ENCODE measurements around the gene GTF2E1. TPM values are rescaled to one million over a fixed set of nuclear protein-coding genes. Genes with fewer than 3 reads are reported as not detected.

GTF2E1 gene
- total RNA-seq, 1 experiment from 2014 or later: 78.0 TPM

DNA sequence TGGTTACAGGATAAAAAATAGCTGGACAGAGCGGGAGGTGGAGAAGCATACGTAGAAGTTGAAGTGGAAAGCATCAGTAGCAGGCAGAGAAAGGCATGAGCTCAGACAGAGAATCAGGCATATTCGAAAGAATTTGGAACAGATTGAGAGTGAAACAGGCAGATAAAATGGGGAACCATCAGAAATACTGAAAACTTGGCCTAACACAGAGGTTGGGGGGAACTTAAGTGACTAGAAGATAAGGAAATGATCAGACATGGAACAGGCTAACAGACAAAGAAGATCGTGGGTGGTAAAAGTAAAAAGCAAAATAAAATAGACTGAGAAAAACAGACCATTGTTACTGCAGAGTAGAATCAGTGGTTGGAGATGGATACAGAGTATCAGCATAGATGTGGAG lies 32.9 kb downstream of the GTF2E1 start (continued):
- TF ChIP-seq, protein P1, sequence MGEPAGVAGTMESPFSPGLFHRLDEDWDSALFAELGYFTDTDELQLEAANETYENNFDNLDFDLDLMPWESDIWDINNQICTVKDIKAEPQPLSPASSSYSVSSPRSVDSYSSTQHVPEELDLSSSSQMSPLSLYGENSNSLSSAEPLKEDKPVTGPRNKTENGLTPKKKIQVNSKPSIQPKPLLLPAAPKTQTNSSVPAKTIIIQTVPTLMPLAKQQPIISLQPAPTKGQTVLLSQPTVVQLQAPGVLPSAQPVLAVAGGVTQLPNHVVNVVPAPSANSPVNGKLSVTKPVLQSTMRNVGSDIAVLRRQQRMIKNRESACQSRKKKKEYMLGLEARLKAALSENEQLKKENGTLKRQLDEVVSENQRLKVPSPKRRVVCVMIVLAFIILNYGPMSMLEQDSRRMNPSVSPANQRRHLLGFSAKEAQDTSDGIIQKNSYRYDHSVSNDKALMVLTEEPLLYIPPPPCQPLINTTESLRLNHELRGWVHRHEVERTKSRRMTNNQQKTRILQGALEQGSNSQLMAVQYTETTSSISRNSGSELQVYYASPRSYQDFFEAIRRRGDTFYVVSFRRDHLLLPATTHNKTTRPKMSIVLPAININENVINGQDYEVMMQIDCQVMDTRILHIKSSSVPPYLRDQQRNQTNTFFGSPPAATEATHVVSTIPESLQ (CRISPR knock-in tag; IDR thresholded peaks at IDR 0.05): no peak
- TF ChIP-seq ZNF219 (CRISPR knock-in tag; IDR thresholded peaks at IDR 0.05; ENCODE audit: borderline replicate concordance) (no peak), SMAD4 (CRISPR knock-in tag; IDR thresholded peaks at IDR 0.05) (no peak), NR2C2 (CRISPR knock-in tag; IDR thresholded peaks at IDR 0.05) (no peak)
- TF ChIP-seq, protein P2, sequence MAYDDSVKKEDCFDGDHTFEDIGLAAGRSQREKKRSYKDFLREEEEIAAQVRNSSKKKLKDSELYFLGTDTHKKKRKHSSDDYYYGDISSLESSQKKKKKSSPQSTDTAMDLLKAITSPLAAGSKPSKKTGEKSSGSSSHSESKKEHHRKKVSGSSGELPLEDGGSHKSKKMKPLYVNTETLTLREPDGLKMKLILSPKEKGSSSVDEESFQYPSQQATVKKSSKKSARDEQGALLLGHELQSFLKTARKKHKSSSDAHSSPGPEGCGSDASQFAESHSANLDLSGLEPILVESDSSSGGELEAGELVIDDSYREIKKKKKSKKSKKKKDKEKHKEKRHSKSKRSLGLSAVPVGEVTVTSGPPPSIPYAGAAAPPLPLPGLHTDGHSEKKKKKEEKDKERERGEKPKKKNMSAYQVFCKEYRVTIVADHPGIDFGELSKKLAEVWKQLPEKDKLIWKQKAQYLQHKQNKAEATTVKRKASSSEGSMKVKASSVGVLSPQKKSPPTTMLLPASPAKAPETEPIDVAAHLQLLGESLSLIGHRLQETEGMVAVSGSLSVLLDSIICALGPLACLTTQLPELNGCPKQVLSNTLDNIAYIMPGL (CRISPR knock-in tag; IDR thresholded peaks at IDR 0.05): no peak

DNA sequence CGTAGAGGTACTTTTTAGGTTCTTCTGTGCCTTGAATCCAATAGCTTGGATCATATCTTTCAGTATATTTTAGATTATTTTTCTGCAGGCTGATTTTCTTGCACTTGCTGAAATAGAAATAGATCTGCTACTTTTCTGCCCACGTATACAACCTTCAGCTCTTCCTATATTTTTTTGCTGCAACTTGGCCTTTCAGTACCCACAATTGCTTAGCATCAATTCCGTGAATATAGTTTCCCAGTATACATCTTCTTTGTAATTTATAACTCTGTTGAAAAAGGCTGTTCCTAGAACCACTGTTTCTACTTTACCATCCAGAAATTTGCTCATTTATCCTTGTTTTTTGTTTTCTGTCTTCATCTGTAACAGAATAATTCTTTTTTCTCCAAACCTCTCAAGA lies 36.2 kb downstream of the GTF2E1 start:
- Mint-ChIP-seq H3K9me3 (no peaks in the 10 kb centered on the region), H3K4me3 (no peak overlapping the region), H3K27ac (no peak overlapping the region), H3K27me3 (ENCODE audit: low read depth) (no peaks in the 10 kb centered on the region), H3K4me1 (no peaks in the 10 kb centered on the region), H3K36me3 (peaks cover 33% of the 10 kb centered on the region)
- DNase-seq (ENCODE audit: low spot score): no peak
- ChIA-PET CTCF (no interaction called here), POLR2A (no interaction called here)
- TF ChIP-seq, protein P3, sequence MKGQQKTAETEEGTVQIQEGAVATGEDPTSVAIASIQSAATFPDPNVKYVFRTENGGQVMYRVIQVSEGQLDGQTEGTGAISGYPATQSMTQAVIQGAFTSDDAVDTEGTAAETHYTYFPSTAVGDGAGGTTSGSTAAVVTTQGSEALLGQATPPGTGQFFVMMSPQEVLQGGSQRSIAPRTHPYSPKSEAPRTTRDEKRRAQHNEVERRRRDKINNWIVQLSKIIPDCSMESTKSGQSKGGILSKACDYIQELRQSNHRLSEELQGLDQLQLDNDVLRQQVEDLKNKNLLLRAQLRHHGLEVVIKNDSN (CRISPR knock-in tag; IDR thresholded peaks at IDR 0.05): no peak
- TF ChIP-seq RELA (CRISPR knock-in tag; IDR thresholded peaks at IDR 0.05; ENCODE audit: borderline replicate concordance) (no peak), CREM (CRISPR knock-in tag; IDR thresholded peaks at IDR 0.05) (no peak), ZNF121 (CRISPR knock-in tag; IDR thresholded peaks at IDR 0.05) (no peak), HMGA2 (CRISPR knock-in tag; IDR thresholded peaks at IDR 0.05) (no peak), MYBL2 (CRISPR knock-in tag; IDR thresholded peaks at IDR 0.05) (no peak)
- TF ChIP-seq, protein P4, sequence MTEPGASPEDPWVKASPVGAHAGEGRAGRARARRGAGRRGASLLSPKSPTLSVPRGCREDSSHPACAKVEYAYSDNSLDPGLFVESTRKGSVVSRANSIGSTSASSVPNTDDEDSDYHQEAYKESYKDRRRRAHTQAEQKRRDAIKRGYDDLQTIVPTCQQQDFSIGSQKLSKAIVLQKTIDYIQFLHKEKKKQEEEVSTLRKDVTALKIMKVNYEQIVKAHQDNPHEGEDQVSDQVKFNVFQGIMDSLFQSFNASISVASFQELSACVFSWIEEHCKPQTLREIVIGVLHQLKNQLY (CRISPR knock-in tag; IDR thresholded peaks at IDR 0.05): no peak
- TF ChIP-seq, protein P5, sequence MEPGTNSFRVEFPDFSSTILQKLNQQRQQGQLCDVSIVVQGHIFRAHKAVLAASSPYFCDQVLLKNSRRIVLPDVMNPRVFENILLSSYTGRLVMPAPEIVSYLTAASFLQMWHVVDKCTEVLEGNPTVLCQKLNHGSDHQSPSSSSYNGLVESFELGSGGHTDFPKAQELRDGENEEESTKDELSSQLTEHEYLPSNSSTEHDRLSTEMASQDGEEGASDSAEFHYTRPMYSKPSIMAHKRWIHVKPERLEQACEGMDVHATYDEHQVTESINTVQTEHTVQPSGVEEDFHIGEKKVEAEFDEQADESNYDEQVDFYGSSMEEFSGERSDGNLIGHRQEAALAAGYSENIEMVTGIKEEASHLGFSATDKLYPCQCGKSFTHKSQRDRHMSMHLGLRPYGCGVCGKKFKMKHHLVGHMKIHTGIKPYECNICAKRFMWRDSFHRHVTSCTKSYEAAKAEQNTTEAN (CRISPR knock-in tag; IDR thresholded peaks at IDR 0.05): no peak
- TF ChIP-seq, protein P6, sequence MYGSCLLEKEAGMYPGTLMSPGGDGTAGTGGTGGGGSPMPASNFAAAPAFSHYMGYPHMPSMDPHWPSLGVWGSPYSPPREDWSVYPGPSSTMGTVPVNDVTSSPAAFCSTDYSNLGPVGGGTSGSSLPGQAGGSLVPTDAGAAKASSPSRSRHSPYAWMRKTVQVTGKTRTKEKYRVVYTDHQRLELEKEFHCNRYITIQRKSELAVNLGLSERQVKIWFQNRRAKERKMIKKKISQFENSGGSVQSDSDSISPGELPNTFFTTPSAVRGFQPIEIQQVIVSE (CRISPR knock-in tag; IDR thresholded peaks at IDR 0.05; ENCODE audit: borderline replicate concordance): no peak
- TF ChIP-seq, protein P7, sequence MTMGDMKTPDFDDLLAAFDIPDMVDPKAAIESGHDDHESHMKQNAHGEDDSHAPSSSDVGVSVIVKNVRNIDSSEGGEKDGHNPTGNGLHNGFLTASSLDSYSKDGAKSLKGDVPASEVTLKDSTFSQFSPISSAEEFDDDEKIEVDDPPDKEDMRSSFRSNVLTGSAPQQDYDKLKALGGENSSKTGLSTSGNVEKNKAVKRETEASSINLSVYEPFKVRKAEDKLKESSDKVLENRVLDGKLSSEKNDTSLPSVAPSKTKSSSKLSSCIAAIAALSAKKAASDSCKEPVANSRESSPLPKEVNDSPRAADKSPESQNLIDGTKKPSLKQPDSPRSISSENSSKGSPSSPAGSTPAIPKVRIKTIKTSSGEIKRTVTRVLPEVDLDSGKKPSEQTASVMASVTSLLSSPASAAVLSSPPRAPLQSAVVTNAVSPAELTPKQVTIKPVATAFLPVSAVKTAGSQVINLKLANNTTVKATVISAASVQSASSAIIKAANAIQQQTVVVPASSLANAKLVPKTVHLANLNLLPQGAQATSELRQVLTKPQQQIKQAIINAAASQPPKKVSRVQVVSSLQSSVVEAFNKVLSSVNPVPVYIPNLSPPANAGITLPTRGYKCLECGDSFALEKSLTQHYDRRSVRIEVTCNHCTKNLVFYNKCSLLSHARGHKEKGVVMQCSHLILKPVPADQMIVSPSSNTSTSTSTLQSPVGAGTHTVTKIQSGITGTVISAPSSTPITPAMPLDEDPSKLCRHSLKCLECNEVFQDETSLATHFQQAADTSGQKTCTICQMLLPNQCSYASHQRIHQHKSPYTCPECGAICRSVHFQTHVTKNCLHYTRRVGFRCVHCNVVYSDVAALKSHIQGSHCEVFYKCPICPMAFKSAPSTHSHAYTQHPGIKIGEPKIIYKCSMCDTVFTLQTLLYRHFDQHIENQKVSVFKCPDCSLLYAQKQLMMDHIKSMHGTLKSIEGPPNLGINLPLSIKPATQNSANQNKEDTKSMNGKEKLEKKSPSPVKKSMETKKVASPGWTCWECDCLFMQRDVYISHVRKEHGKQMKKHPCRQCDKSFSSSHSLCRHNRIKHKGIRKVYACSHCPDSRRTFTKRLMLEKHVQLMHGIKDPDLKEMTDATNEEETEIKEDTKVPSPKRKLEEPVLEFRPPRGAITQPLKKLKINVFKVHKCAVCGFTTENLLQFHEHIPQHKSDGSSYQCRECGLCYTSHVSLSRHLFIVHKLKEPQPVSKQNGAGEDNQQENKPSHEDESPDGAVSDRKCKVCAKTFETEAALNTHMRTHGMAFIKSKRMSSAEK (CRISPR knock-in tag; IDR thresholded peaks at IDR 0.05; ENCODE audit: borderline replicate concordance): no peak
- TF ChIP-seq, protein P8, sequence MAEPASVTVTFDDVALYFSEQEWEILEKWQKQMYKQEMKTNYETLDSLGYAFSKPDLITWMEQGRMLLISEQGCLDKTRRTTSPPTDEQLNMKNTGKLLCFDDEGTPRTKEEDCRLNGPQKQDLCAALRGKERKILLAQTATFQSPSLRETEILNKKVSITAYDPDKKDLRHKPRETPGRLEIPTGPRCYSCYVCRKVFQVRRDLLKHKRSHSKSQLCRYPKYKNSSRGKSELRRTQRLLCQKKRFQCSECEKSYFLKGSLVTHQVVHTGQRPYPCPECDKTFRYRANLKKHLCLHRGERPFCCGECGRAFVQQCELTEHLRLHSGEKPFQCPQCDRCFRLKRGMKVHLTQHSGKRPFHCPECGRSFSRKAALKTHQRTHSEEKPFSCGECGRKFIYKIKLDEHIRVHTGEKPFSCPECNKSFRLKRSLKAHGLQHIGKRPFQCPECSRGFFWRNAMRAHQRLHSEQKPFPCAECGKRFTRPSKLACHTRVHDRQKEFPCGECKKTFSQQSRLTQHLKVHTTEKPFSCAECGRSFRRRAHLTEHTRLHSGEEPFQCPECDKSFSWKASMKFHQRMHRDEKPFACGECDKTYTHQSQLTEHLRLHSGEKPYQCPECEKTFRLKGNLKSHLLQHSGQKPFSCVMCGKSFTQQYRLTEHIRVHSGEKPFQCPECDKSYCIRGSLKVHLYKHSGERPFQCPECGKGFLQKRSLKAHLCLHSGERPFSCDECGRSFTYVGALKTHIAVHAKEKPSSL (CRISPR knock-in tag; conservative IDR thresholded peaks at IDR 0.05): no peak
- no peak for ATAC-seq

Measured in WTC11 (cell line).